Activated naive CD8-positive, alpha-beta T cell treated with anti-CD3 and anti-CD28 coated beads, Interleukin-2, amount 50 U/mL, for 16 hours (primary cell): Measurements from ENCODE around the gene KCNC4.

Source experiments
- DNase-seq: peaks from one replicate; pipeline ENCODE4 v3.0.0-alpha.2; 2020; ENCODE audit warnings: low read depth, low spot score

KCNC4 gene

GRCh38 chr1:110211496-110212168 is 1.5 kb downstream of the KCNC4 start:
- no peak for DNase-seq

GRCh38 chr1:110212169-110213142 is 2.3 kb downstream of the KCNC4 start:
- no peak for DNase-seq

- no peak for DNase-seq
Observed at GRCh38 chr1:110213143-110213540, 3.0 kb downstream of the KCNC4 start.

GRCh38 chr1:110214454-110215404 is 4.6 kb downstream of the KCNC4 start:
- DNase-seq, result no peak

GRCh38 chr1:110215621-110216515 is 5.8 kb downstream of the KCNC4 start:
- no peak for DNase-seq

- no peak for DNase-seq
Observed at GRCh38 chr1:110216844-110217444, 6.8 kb downstream of the KCNC4 start.

- no peak for DNase-seq
Observed at GRCh38 chr1:110218137-110218536, 8.0 kb downstream of the KCNC4 start.

GRCh38 chr1:110218739-110219138 is 8.6 kb downstream of the KCNC4 start:
- no peak for DNase-seq

GRCh38 chr1:110220324-110220723 is 10.2 kb downstream of the KCNC4 start:
- no peak for DNase-seq

GRCh38 chr1:110221119-110221518 is 11.0 kb downstream of the KCNC4 start:
- no peak for DNase-seq

- no peak for DNase-seq
Observed at GRCh38 chr1:110223127-110223526, 13.0 kb downstream of the KCNC4 start.

GRCh38 chr1:110223581-110223980 is 13.5 kb downstream of the KCNC4 start:
- DNase-seq, result no peak

- DNase-seq, result no peak
Observed at GRCh38 chr1:110224240-110224995, 14.3 kb downstream of the KCNC4 start.

GRCh38 chr1:110225212-110225611 is 15.1 kb downstream of the KCNC4 start:
- DNase-seq, result no peak

- no peak for DNase-seq
Observed at GRCh38 chr1:110225756-110226404, 15.8 kb downstream of the KCNC4 start.

- DNase-seq, result no peak
Observed at GRCh38 chr1:110227774-110228173, 17.7 kb downstream of the KCNC4 start.

- DNase-seq, result no peak
Observed at GRCh38 chr1:110228381-110228780, 18.3 kb downstream of the KCNC4 start.

- DNase-seq, result no peak
Observed at GRCh38 chr1:110228869-110229268, 18.8 kb downstream of the KCNC4 start.
